HCT116 (cell line): ENCODE results near the gene C11orf52. TPM values are rescaled to one million over a fixed set of nuclear protein-coding genes. Genes with fewer than 3 reads are reported as not detected.

Experiments used
- ATAC-seq: fragments of 200-7000 bp; cut with Tn5 transposase; 2 replicates; pipeline ENCODE4 v1.9.1; 2020; ENCODE audit warnings: mild to moderate bottlenecking, moderate library complexity
- BruUV-seq: library from RNA; stranded (reverse); fragments of 400-500 nt; replicated peaks from 2 replicates; lab custom pipeline; 2021; lab: Mats Ljungman, UMichigan
- CTCF ChIA-PET: fragments of 300-600 bp; sonication (Branson Sonifier 250); formaldehyde crosslinking; loops from one replicate; lab custom pipeline; 2021; ENCODE audit warnings: antibody characterized with exemption; lab: Charles Lee
- POLR2A ChIA-PET: fragments of 300-600, 350-600 bp; sonication (Branson Sonifier 250); formaldehyde crosslinking; loops from one replicate; lab custom pipeline; 2021; ENCODE audit warnings: antibody characterized with exemption; lab: Charles Lee
- RAD21 ChIA-PET, 2 experiments: fragments of 300-600 bp; sonication (Branson Sonifier 250); formaldehyde crosslinking; loops; one replicate each; lab custom pipeline; 2023; ENCODE audit warnings: low total read pairs in 2 of 2; ENCODE audit not compliant: uncharacterized antibody in 2 of 2, unreplicated experiment in 2 of 2, low non-redundant PET in 1 of 2; lab: Charles Lee
- DNase-seq: peaks from one replicate; pipeline ENCODE4 v3.0.0-alpha.2; 2010; ENCODE audit warnings: low read depth, low spot score
- H2AFZ ChIP-seq: fragments of 200-600 bp; shearing (Covaris generic), sonication (generic); 2 replicates; pipeline ENCODE4 v1.6.1; 2017; ENCODE audit warnings: low read depth, mixed run types, mixed read lengths, antibody characterized with exemption, low read length; ENCODE audit not compliant: poor library complexity, severe bottlenecking
- H3K27ac ChIP-seq: 2 replicates; pipeline ENCODE4 v1.5.1; 2012; ENCODE audit warnings: low read depth, low read length
- H3K27me3 ChIP-seq: fragments of 200-600 bp; sonication (generic); 2 replicates; pipeline ENCODE4 v1.6.1; 2016; ENCODE audit warnings: mixed run types, low read length, mixed read lengths; ENCODE audit not compliant: insufficient read depth
- H3K36me3 ChIP-seq, 2 experiments: fragments of 200-500 bp in 1 of 2; fragments of 200-600 bp in 1 of 2; sonication (Bioruptor generic) in 1 of 2; sonication (generic) in 1 of 2; 2 replicates each; pipeline versions ENCODE4 v1.5.1 to v1.6.1; 2014 to 2016; ENCODE audit warnings: low read length in 2 of 2, inconsistent platforms in 1 of 2, mixed read lengths in 1 of 2, mixed run types in 1 of 2; ENCODE audit not compliant: insufficient read depth in 2 of 2, control insufficient read depth in 1 of 2
- H3K4me1 ChIP-seq, 2 experiments: fragments of 200-600 bp in 1 of 2; sonication (generic) in 1 of 2; 2 replicates each; pipeline versions ENCODE4 v1.5.1 to v1.6.1; 2012 to 2017; ENCODE audit warnings: low read length in 2 of 2, inconsistent platforms in 1 of 2, mild to moderate bottlenecking in 1 of 2, mixed read lengths in 1 of 2, mixed run types in 1 of 2, moderate library complexity in 1 of 2; ENCODE audit not compliant: insufficient read depth in 2 of 2, control insufficient read depth in 1 of 2
- H3K4me2 ChIP-seq: fragments of 200-600 bp; sonication (generic); 2 replicates; pipeline ENCODE4 v1.6.1; 2017; ENCODE audit warnings: mixed run types, low read length, mixed read lengths
- H3K4me3 ChIP-seq, 2 experiments: fragments of 200-600 bp in 1 of 2; sonication (generic) in 1 of 2; replicated peaks in 1 of 2; 2 replicates each; pipeline ENCODE4 v1.5.1; 2011 to 2016; ENCODE audit warnings: low read length in 2 of 2, control low read depth in 1 of 2, low read depth in 1 of 2, mild to moderate bottlenecking in 1 of 2, mixed read lengths in 1 of 2, mixed run types in 1 of 2
- H3K79me2 ChIP-seq: fragments of 200-600 bp; sonication (generic); 2 replicates; pipeline ENCODE4 v1.6.1; 2017; ENCODE audit warnings: mild to moderate bottlenecking, mixed run types, low read length, moderate library complexity, mixed read lengths; ENCODE audit not compliant: insufficient read depth
- H3K9ac ChIP-seq: fragments of 200-600 bp; sonication (generic); 2 replicates; pipeline ENCODE4 v1.6.1; 2016; ENCODE audit warnings: low read length, mixed read lengths
- H3K9me2 ChIP-seq: fragments of 200-600 bp; sonication (generic), shearing (Covaris generic); 2 replicates; pipeline ENCODE4 v1.6.1; 2017; ENCODE audit warnings: mixed run types, mild to moderate bottlenecking, moderate library complexity; ENCODE audit not compliant: insufficient read depth
- H3K9me3 ChIP-seq, 2 experiments: fragments of 200-500 bp in 1 of 2; fragments of 200-600 bp in 1 of 2; sonication (Bioruptor generic) in 1 of 2; sonication (generic) in 1 of 2; 2 replicates each; pipeline ENCODE4 v1.6.1; 2014 to 2017; ENCODE audit warnings: low read length in 2 of 2, mixed read lengths in 2 of 2, inconsistent platforms in 1 of 2, low read depth in 1 of 2, mild to moderate bottlenecking in 1 of 2, mixed run types in 1 of 2, moderate library complexity in 1 of 2; ENCODE audit not compliant: control insufficient read depth in 1 of 2, insufficient read depth in 1 of 2
- H4K20me1 ChIP-seq: fragments of 200-600 bp; sonication (generic), shearing (Covaris generic); 2 replicates; pipeline ENCODE4 v1.6.1; 2017; ENCODE audit warnings: mixed run types, mild to moderate bottlenecking, moderate library complexity; ENCODE audit not compliant: insufficient read depth
- ELF1 ChIP-seq: IDR thresholded peaks from 2 replicates; pipeline ENCODE4 v1.6.1; 2012; ENCODE audit warnings: low read depth, borderline replicate concordance
- EZH2 ChIP-seq: fragments of 200-600 bp; sonication (generic); IDR thresholded peaks from 2 replicates; pipeline ENCODE4 v1.6.1; 2017; ENCODE audit warnings: antibody characterized with exemption, mixed run types
- FOSL1 ChIP-seq: IDR thresholded peaks from 2 replicates; pipeline ENCODE4 v1.6.1; 2012; ENCODE audit warnings: low read depth
- RAD21 ChIP-seq: IDR thresholded peaks from 2 replicates; pipeline ENCODE4 v1.6.1; 2012; ENCODE audit warnings: low read depth, mild to moderate bottlenecking
- SRF ChIP-seq: IDR thresholded peaks from 2 replicates; pipeline ENCODE4 v1.6.1; 2012; ENCODE audit warnings: low read depth
- TCF7L2 ChIP-seq: IDR thresholded peaks from 2 replicates; pipeline ENCODE4 v1.7.0; 2011; ENCODE audit warnings: borderline replicate concordance, inconsistent platforms; ENCODE audit not compliant: insufficient read depth, insufficient read length; ENCODE audit errors: extremely low read depth
- ZFX ChIP-seq: fragments of 450-650 bp; IDR thresholded peaks from 2 replicates; pipeline ENCODE4 v1.6.1; 2017
- intact Hi-C: fragments of 100-400 bp; cut with micrococcal nuclease; formaldehyde crosslinking; loops from 2 replicates; pipeline ENCODE4 v1.10.0; 2022
- total RNA-seq: library from RNA; stranded (reverse); gene quantifications from one replicate; pipeline ENCODE4 v1.2.1, GENCODE V29; 2021; ENCODE audit not compliant: unreplicated experiment

The C11orf52 gene
- total RNA-seq, 1 experiment from 2014 or later: 4.6 TPM

- intact Hi-C loops: no loop called here
- no peaks in the 10 kb centered on the region; a peak in 1 of 4 replicates for H3K9me3 ChIP-seq
Observed at GRCh38 chr11:111946499-111946898, 27.8 kb downstream of the C11orf52 start.

GRCh38 chr11:111947143-111947542, 28.4 kb downstream of the C11orf52 start:
- ATAC-seq (no peak), DNase-seq (no peak)
- H3K79me2 ChIP-seq: no peaks in the 10 kb centered on the region
- H3K9ac ChIP-seq: no peak overlapping the region
- H3K27ac ChIP-seq: no peak overlapping the region
- TF ChIP-seq SRF (no peak), ELF1 (no peak)
- TF ChIP-seq, all 23 proteins: peak for 0
- H3K4me3 ChIP-seq: no peak overlapping the region
- POLR2A ChIA-PET: no interaction called here
- H3K4me2 ChIP-seq: no peak overlapping the region
- no peaks in the 10 kb centered on the region for H4K20me1 ChIP-seq
- intact Hi-C loops: no loop called here
- no peaks in the 10 kb centered on the region for H3K36me3 ChIP-seq
- CTCF ChIA-PET: no interaction called here
- H3K9me3 ChIP-seq: no peaks in the 10 kb centered on the region; a peak in 1 of 4 replicates
- RAD21 ChIA-PET: interaction anchor here in 1 of 2 experiments (0.7 kb wide), 1 partner anchor 16 kb away, joined by 3 read pairs; no protein-coding TSS in a partner anchor
- H2AFZ ChIP-seq: no peak overlapping the region
- H3K4me1 ChIP-seq: no peaks in the 10 kb centered on the region
- no peaks in the 10 kb centered on the region for H3K9me2 ChIP-seq
- no TSS peak for BruUV-seq
- no peaks in the 10 kb centered on the region for H3K27me3 ChIP-seq

More at GRCh38 chr11:111946499-111946898, 27.8 kb downstream of the C11orf52 start:
- TF ChIP-seq FOSL1 (no peak), EZH2 (no peak), ZFX (no peak), ELF1 (no peak), RAD21 (no peak), TCF7L2 (no peak)
- no peak overlapping the region for H3K4me3 ChIP-seq
- no peak for ATAC-seq
- H3K4me2 ChIP-seq: no peak overlapping the region
- H3K79me2 ChIP-seq: no peaks in the 10 kb centered on the region
- ChIA-PET POLR2A (no interaction called here), RAD21 (interaction anchor here in 1 of 2 experiments (0.7 kb wide), 1 partner anchor 15 kb away, joined by 3 read pairs; no protein-coding TSS in a partner anchor), CTCF (no interaction called here)
- no peaks in the 10 kb centered on the region for H3K9me2 ChIP-seq
- H3K9ac ChIP-seq: no peak overlapping the region
- no peak overlapping the region for H2AFZ ChIP-seq
- DNase-seq: no peak
- no peak overlapping the region for H3K27ac ChIP-seq
- BruUV-seq: no TSS peak
- no peaks in the 10 kb centered on the region for H3K36me3 ChIP-seq
- H3K4me1 ChIP-seq: no peaks in the 10 kb centered on the region
- H3K27me3 ChIP-seq: no peaks in the 10 kb centered on the region
- H4K20me1 ChIP-seq: no peaks in the 10 kb centered on the region
